Natural killer cell (primary cell): ENCODE data around the gene FCER1G. TPM values are rescaled to one million over a fixed set of nuclear protein-coding genes. Genes with fewer than 3 reads are reported as not detected.

Experiments
- ATAC-seq, 3 donors: fragments of 150-1000 bp in 2 of 3; fragments of 200-7000 bp in 1 of 3; cut with Tn5 transposase; 1 replicate in 1 of 3; 2 replicates in 2 of 3; pipeline ENCODE4 v1.10.0; 2021; ENCODE audit warnings: mild to moderate bottlenecking in 2 of 3, moderate library complexity in 2 of 3
- DNase-seq, 2 donors: peaks; one replicate each; pipeline versions ENCODE4 v3.0.0 to v3.0.0-alpha.2; 2013 to 2021; ENCODE audit warnings: mixed read lengths in 1 of 2
- H3K27ac ChIP-seq: one replicate; pipeline ENCODE4 v1.5.1; 2013; ENCODE audit warnings: mild to moderate bottlenecking, low read length
- H3K27me3 ChIP-seq: one replicate; pipeline ENCODE4 v1.6.1; 2013; ENCODE audit warnings: low read length; ENCODE audit not compliant: control insufficient read depth, insufficient read depth
- H3K36me3 ChIP-seq: one replicate; pipeline ENCODE4 v1.6.1; 2013; ENCODE audit warnings: low read length; ENCODE audit not compliant: control insufficient read depth, insufficient read depth
- H3K4me1 ChIP-seq: one replicate; pipeline ENCODE4 v1.6.1; 2013; ENCODE audit warnings: low read length; ENCODE audit not compliant: control insufficient read depth, insufficient read depth
- H3K4me3 ChIP-seq: one replicate; pipeline ENCODE4 v1.5.1; 2013; ENCODE audit warnings: low read length
- H3K9me3 ChIP-seq: one replicate; pipeline ENCODE4 v1.6.1; 2013; ENCODE audit warnings: low read length; ENCODE audit not compliant: control insufficient read depth, insufficient read depth
- H3K27ac Mint-ChIP-seq, 2 donors: one replicate each; pipeline ENCODE4 v1.8.0; 2022; ENCODE audit warnings: mild to moderate bottlenecking in 2 of 2, mixed read lengths in 2 of 2, moderate library complexity in 1 of 2
- H3K27me3 Mint-ChIP-seq, 2 donors: one replicate each; pipeline ENCODE4 v1.8.0; 2022; ENCODE audit warnings: low read depth in 2 of 2, mixed read lengths in 2 of 2
- H3K36me3 Mint-ChIP-seq: one replicate; pipeline ENCODE4 v1.8.0; 2022; ENCODE audit warnings: mixed read lengths
- H3K4me1 Mint-ChIP-seq, 2 donors: one replicate each; pipeline ENCODE4 v1.8.0; 2022; ENCODE audit warnings: mixed read lengths in 2 of 2
- H3K4me3 Mint-ChIP-seq: one replicate; pipeline ENCODE4 v1.8.0; 2022; ENCODE audit warnings: mild to moderate bottlenecking, moderate library complexity, mixed read lengths
- H3K9me3 Mint-ChIP-seq, 2 donors: one replicate each; pipeline ENCODE4 v1.8.0; 2022; ENCODE audit warnings: mixed read lengths in 2 of 2
- CTCF ChIP-seq: fragments of 200-600 bp; IDR thresholded peaks from one replicate; pipeline ENCODE4 v1.8.0; 2022; ENCODE audit warnings: antibody characterized with exemption
- WGBS: methylation state at CpG from one replicate; pipeline ENCODE4 v1.1.7; 2013; ENCODE audit warnings: missing lambda C conversion rate; ENCODE audit not compliant: insufficient coverage; 5-methylcytosine and 5-hydroxymethylcytosine counted together
- intact Hi-C: fragments of 100-400 bp; cut with micrococcal nuclease; formaldehyde crosslinking; loops from one replicate; pipeline ENCODE4 v1.14.2; 2022
- total RNA-seq, 4 donors: library from RNA; stranded (reverse); fragments of 120-200 nt in 1 of 4; gene quantifications; one replicate each; pipeline versions ENCODE4 v1.2.3 to v1.2.4, GENCODE V29; 2013 to 2022

The FCER1G gene
- total RNA-seq, 3 donors from 2014 or later (not counting 1 experiment from before 2014, with no cell fraction given) = 226 to 281 (median 259) TPM

DNA sequence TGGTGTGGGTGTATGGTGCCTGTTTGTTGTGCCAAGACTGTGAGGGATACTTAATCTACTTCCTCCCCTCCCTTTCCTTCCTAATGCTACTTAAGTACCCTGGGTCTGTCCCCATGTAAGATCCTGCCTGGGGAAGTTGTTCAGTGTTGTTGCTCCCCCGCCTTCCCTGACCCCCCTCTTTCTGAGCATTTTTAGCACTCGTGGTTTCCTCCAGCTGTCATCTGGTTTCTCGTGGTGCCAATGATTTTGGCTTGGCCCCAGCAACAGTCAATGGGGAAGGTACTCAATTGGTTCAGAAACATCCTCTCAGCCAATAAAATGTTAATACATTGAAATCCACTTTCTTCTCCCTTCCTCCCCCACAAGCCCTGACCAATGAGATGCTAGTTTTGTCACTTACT is 29.8 kb upstream of the FCER1G start:
- Histone ChIP-seq H3K27me3 (no peaks in the 10 kb centered on the region), H3K36me3 (no peaks in the 10 kb centered on the region), H3K4me3 (no peak overlapping the region), H3K27ac (peak overlapping the region; percentile 83), H3K4me1 (peaks cover 72% of the 10 kb centered on the region), H3K9me3 (no peaks in the 10 kb centered on the region)
- Mint-ChIP-seq H3K9me3 (no peaks in the 10 kb centered on the region), H3K27me3 (no peaks in the 10 kb centered on the region), H3K27ac (peak overlapping the region; percentile 95 to 97), H3K4me3 (peak overlapping the region; percentile 75), H3K4me1 (peaks cover 79 to 80% of the 10 kb centered on the region in 2 donors), H3K36me3 (no peaks in the 10 kb centered on the region)
- intact Hi-C loops = loop anchor here (1.0 to 2.0 kb wide), 3 partner anchors 18 to 40 kb away; partner anchors contain the start of gene PPOX
- 0% methylated on average over 3 of the region's 3 CpGs for WGBS
- ATAC-seq = peak; percentile 69 to 86 (median 86)
- DNase-seq = peak; percentile 60 to 93
- no peak for TF ChIP-seq CTCF

DNA sequence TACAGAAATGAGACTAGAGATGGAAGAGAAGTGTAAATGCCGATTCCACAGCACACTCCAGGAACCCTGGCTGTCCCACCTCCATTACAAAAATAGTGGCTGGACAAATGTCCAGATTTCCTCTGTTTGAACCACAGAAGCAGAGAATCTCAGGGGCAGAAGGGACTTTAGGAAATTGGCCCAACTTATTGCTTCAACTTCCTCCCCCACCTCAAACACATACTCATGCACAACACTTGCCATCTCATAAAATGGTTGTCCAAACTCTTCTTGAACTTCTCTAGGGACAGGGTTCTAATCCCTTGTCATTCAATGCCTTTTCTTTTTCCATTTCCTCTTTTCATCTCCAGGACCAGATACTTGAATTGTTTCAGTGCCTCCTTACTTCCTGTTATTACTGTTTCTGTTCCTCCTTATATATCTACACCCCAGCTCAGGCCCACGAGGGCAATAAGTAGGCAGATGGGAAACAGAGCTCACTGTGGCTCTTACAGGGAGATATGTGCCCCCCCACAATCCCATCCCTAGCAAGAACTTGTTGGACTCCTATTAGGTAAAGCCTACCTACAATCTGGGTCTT is 29.3 kb upstream of the FCER1G start:
- H3K4me3 ChIP-seq = no peak overlapping the region
- peak in 1 of 2 donors; percentile 43 for DNase-seq

DNA sequence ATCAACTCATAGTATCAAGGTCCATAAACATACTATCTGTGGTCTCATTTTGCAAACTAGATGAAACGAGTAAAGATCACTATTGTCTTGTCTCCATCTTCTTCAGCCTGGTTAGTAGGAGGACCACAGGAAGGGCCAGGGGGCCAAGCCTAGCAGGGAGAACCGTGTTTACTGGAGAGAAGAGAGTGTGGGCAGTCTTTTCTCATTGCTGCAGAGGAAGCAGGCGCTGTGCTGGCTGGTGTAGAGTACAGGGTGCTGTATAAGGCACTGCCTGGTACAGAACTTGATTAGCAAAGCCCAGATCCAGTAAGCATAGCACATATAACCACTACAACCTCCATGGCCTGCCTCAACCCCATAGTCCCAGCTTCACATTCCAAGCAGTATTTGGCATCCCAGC is 27.8 kb upstream of the FCER1G start:
- 61% methylated on average over 3 of the region's 3 CpGs for WGBS
- Mint-ChIP-seq H3K4me1 (peaks cover 66 to 70% of the 10 kb centered on the region in 2 donors), H3K27ac (peak overlapping the region; percentile 95 to 97), H3K9me3 (no peaks in the 10 kb centered on the region), H3K36me3 (no peaks in the 10 kb centered on the region), H3K4me3 (peak overlapping the region; percentile 37), H3K27me3 (no peaks in the 10 kb centered on the region)
- TF ChIP-seq CTCF = no peak
- DNase-seq = no peak
- ATAC-seq = no peak
- no peaks in the 10 kb centered on the region for H3K27me3 ChIP-seq
- intact Hi-C loops = no loop called here
- H3K4me1 ChIP-seq = peaks cover 64% of the 10 kb centered on the region
- H3K4me3 ChIP-seq = no peak overlapping the region
- no peaks in the 10 kb centered on the region for H3K9me3 ChIP-seq
- H3K27ac ChIP-seq = peak overlapping the region; percentile 83
- no peaks in the 10 kb centered on the region for H3K36me3 ChIP-seq

More for the DNA sequence above, 29.3 kb upstream of the FCER1G start:
- Histone ChIP-seq H3K4me1 (peaks cover 72% of the 10 kb centered on the region), H3K9me3 (no peaks in the 10 kb centered on the region), H3K27me3 (no peaks in the 10 kb centered on the region), H3K36me3 (no peaks in the 10 kb centered on the region), H3K27ac (peak overlapping the region; percentile 83)
- peak overlapping the region; percentile 95 to 97 for H3K27ac Mint-ChIP-seq
- no peaks in the 10 kb centered on the region for H3K9me3 Mint-ChIP-seq
- 0% methylated on average over 1 of the region's 2 CpGs for WGBS
- H3K36me3 Mint-ChIP-seq = no peaks in the 10 kb centered on the region
- H3K27me3 Mint-ChIP-seq = no peaks in the 10 kb centered on the region
- ATAC-seq = peak; percentile 2 to 31 (median 10)
- peak overlapping the region; percentile 75 for H3K4me3 Mint-ChIP-seq
- no peak for TF ChIP-seq CTCF
- intact Hi-C loops = loop anchor here (1.0 to 2.0 kb wide), 3 partner anchors 19 to 39 kb away; partner anchors contain the start of gene PPOX
- H3K4me1 Mint-ChIP-seq = peaks cover 74 to 75% of the 10 kb centered on the region in 2 donors
